Left ventricle myocardium inferior (tissue), 1 donor: ENCODE results near the gene SMIM32. TPM values are rescaled to one million over a fixed set of nuclear protein-coding genes. Genes with fewer than 3 reads are reported as not detected.

Experiments
- DNase-seq: peaks from one replicate; pipeline ENCODE4 v3.0.0-alpha.2; 2020
- H3K27ac ChIP-seq: fragments of 200-600 bp; replicated peaks from 2 replicates; pipeline ENCODE4 v1.8.0; 2021
- H3K27me3 ChIP-seq: fragments of 200-600 bp; 2 replicates; pipeline ENCODE4 v1.8.0; 2021; ENCODE audit warnings: low read depth
- H3K36me3 ChIP-seq: fragments of 200-600 bp; 2 replicates; pipeline ENCODE4 v1.8.0; 2021
- H3K4me1 ChIP-seq: fragments of 200-600 bp; 2 replicates; pipeline ENCODE4 v1.8.0; 2021
- H3K4me3 ChIP-seq: fragments of 200-600 bp; 2 replicates; pipeline ENCODE4 v1.8.0; 2021; ENCODE audit warnings: mild to moderate bottlenecking, moderate library complexity
- H3K9me3 ChIP-seq: fragments of 200-600 bp; replicated peaks from 2 replicates; pipeline ENCODE4 v1.8.0; 2021
- intact Hi-C: fragments of 100-400 bp; cut with micrococcal nuclease; formaldehyde crosslinking; loops from one replicate; pipeline ENCODE4 v1.11.0; 2022
- total RNA-seq: library from RNA; stranded (reverse); fragmentation: NEBNext Ultra II Directional; extraction: Animal tissue kit (Norgen Biotek cat#: 25700); gene quantifications from one replicate; pipeline ENCODE4 v1.2.1, GENCODE V29; 2021
- TF ChIP-seq, protein P1 (sequence below): fragments of 200-600 bp; IDR thresholded peaks from 2 replicates; pipeline ENCODE4 v1.8.0; 2021; ENCODE audit warnings: antibody characterized with exemption, mild to moderate bottlenecking, borderline replicate concordance
- donor health status: DM: no; HTN: yes; CAD: no; lungs with severe emphysema.

Gene SMIM32
- total RNA-seq, 1 donor from 2014 or later: not detected

GRCh38 chr5:136155078-136155477 lies 37.9 kb downstream of the SMIM32 start:
- DNase-seq: no peak
- no peaks in the 10 kb centered on the region for H3K27me3 ChIP-seq
- H3K27ac ChIP-seq: no peak overlapping the region
- peaks cover 32% of the 10 kb centered on the region for H3K36me3 ChIP-seq
- H3K4me3 ChIP-seq: no peak overlapping the region
- TF ChIP-seq, protein P1, sequence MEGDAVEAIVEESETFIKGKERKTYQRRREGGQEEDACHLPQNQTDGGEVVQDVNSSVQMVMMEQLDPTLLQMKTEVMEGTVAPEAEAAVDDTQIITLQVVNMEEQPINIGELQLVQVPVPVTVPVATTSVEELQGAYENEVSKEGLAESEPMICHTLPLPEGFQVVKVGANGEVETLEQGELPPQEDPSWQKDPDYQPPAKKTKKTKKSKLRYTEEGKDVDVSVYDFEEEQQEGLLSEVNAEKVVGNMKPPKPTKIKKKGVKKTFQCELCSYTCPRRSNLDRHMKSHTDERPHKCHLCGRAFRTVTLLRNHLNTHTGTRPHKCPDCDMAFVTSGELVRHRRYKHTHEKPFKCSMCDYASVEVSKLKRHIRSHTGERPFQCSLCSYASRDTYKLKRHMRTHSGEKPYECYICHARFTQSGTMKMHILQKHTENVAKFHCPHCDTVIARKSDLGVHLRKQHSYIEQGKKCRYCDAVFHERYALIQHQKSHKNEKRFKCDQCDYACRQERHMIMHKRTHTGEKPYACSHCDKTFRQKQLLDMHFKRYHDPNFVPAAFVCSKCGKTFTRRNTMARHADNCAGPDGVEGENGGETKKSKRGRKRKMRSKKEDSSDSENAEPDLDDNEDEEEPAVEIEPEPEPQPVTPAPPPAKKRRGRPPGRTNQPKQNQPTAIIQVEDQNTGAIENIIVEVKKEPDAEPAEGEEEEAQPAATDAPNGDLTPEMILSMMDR: no peak
- H3K4me1 ChIP-seq: peaks cover 98% of the 10 kb centered on the region
- no peaks in the 10 kb centered on the region for H3K9me3 ChIP-seq
- intact Hi-C loops: no loop called here

- Histone ChIP-seq H3K4me1 (peaks cover 98% of the 10 kb centered on the region), H3K27me3 (no peaks in the 10 kb centered on the region), H3K4me3 (no peak overlapping the region), H3K9me3 (no peaks in the 10 kb centered on the region), H3K27ac (no peak overlapping the region), H3K36me3 (peaks cover 32% of the 10 kb centered on the region)
- intact Hi-C loops: no loop called here
- DNase-seq: no peak
- TF ChIP-seq, protein P1: no peak
Measured at GRCh38 chr5:136153581-136154236, 39.3 kb downstream of the SMIM32 start.

DNA sequence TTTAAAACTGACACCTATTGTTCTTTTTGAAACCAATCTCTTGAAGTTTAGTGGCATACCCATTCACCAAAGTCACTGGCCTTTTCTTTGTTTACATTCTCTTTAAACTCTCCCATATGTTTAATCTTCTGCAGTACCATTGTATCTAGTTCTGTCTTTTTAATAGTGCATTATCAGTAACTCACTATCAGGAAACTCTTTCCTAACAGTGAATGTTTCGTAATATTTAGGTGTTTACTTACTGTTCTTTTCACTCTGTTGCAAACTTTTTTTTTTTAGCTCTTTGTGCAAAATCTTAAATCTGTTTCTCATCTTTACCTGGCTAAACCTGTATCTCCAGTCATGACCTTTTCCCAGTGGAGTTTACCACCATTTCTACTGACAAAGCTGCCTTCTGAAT lies 43.1 kb downstream of the SMIM32 start:
- H3K4me1 ChIP-seq: peaks cover 99% of the 10 kb centered on the region
- H3K4me3 ChIP-seq: no peak overlapping the region
- no peak overlapping the region for H3K27ac ChIP-seq
- H3K27me3 ChIP-seq: no peaks in the 10 kb centered on the region
- intact Hi-C loops: no loop called here
- DNase-seq: no peak
- H3K9me3 ChIP-seq: no peaks in the 10 kb centered on the region
- H3K36me3 ChIP-seq: peaks cover 14% of the 10 kb centered on the region
- TF ChIP-seq, protein P1: no peak

DNA sequence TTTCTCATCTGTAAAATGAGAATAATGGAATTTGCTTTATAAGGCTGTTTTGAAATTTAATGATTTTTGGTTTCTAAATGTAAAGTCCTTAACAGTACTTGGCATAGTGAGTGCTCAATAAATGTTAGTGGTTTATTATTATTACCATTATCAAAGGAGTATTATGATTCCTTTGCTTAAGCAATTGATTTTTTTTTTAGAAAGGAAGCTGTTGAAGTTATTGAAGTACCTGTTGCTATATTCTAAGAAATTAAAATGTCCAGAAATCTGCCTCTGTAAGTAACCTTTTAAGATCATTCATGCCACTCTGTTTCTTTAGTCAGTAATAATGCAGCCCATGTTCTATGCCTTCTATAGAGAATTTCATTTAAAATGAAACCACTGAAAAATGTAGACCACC lies 45.3 kb downstream of the SMIM32 start:
- Histone ChIP-seq H3K4me3 (no peak overlapping the region), H3K4me1 (peaks cover 99% of the 10 kb centered on the region), H3K27ac (no peak overlapping the region), H3K36me3 (no peaks in the 10 kb centered on the region), H3K27me3 (no peaks in the 10 kb centered on the region), H3K9me3 (no peaks in the 10 kb centered on the region)
- TF ChIP-seq, protein P1: no peak
- no peak for DNase-seq
- intact Hi-C loops: no loop called here

DNA sequence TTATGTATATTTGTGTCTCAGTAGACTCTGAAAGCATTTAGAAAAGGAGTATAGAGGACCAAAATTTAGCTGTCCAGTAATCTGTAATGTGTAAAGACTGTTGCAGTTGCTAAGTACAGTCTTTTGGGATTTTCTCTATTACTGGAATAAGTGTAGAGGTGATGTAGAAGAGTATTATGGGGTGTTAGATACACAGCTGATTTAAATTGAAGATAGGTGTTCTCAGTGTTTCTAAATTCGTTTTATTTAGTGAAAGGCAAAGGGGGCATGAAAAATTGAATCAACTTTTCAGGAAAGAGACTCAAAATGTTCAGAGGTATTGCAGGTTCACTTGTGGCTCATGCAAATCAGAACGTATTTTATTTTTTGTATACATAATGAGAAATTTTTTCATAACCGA lies 46.8 kb downstream of the SMIM32 start:
- TF ChIP-seq, protein P1: no peak
- Histone ChIP-seq H3K27ac (no peak overlapping the region), H3K9me3 (no peaks in the 10 kb centered on the region), H3K27me3 (no peaks in the 10 kb centered on the region), H3K4me1 (peaks cover 99% of the 10 kb centered on the region), H3K4me3 (no peak overlapping the region), H3K36me3 (no peaks in the 10 kb centered on the region)
- no peak for DNase-seq
- intact Hi-C loops: no loop called here
